IPS-20b (cell line): ENCODE measurements around the gene EXOC4.

Source experiments
- H3K27ac ChIP-seq: one replicate; pipeline ENCODE4 v1.5.1; 2013; ENCODE audit warnings: low read length
- H3K27me3 ChIP-seq: 2 replicates; pipeline ENCODE4 v1.6.1; 2013; ENCODE audit warnings: mild to moderate bottlenecking, low read length, inconsistent platforms; ENCODE audit not compliant: insufficient read depth
- H3K36me3 ChIP-seq: 2 replicates; pipeline ENCODE4 v1.6.1; 2013; ENCODE audit warnings: low read depth, mild to moderate bottlenecking, inconsistent platforms, low read length, moderate library complexity; ENCODE audit not compliant: insufficient read depth
- H3K4me1 ChIP-seq: 2 replicates; pipeline ENCODE4 v1.6.1; 2013; ENCODE audit warnings: mild to moderate bottlenecking, control low read depth, inconsistent platforms, low read length, moderate library complexity; ENCODE audit not compliant: insufficient read depth
- H3K4me3 ChIP-seq: 2 replicates; pipeline ENCODE4 v1.5.1; 2013; ENCODE audit warnings: mild to moderate bottlenecking, low read length, inconsistent platforms
- H3K9ac ChIP-seq: 2 replicates; pipeline ENCODE4 v1.6.1; 2013; ENCODE audit warnings: low read depth, mild to moderate bottlenecking, inconsistent platforms, low read length, moderate library complexity
- H3K9me3 ChIP-seq: 2 replicates; pipeline ENCODE4 v1.6.1; 2013; ENCODE audit warnings: mild to moderate bottlenecking, low read depth, low read length, inconsistent platforms; ENCODE audit not compliant: insufficient read depth

Gene EXOC4

GRCh38 chr7:133561396-133561795 lies 308.5 kb downstream of the EXOC4 start:
- H3K4me1 ChIP-seq, result peaks cover 10% of the 10 kb centered on the region
- H3K27me3 ChIP-seq, result no peaks in the 10 kb centered on the region
- no peaks in the 10 kb centered on the region for H3K9me3 ChIP-seq
- H3K36me3 ChIP-seq, result no peaks in the 10 kb centered on the region
- H3K27ac ChIP-seq, result no peak overlapping the region
- H3K4me3 ChIP-seq, result no peak overlapping the region
- H3K9ac ChIP-seq, result no peak overlapping the region

GRCh38 chr7:133562621-133563020 lies 309.7 kb downstream of the EXOC4 start:
- Histone ChIP-seq H3K27ac (no peak overlapping the region), H3K9me3 (no peaks in the 10 kb centered on the region), H3K4me1 (peaks cover 10% of the 10 kb centered on the region), H3K27me3 (no peaks in the 10 kb centered on the region), H3K9ac (no peak overlapping the region), H3K4me3 (no peak overlapping the region), H3K36me3 (no peaks in the 10 kb centered on the region)

GRCh38 chr7:133563251-133563650 lies 310.4 kb downstream of the EXOC4 start:
- Histone ChIP-seq H3K9me3 (no peaks in the 10 kb centered on the region), H3K4me3 (no peak overlapping the region), H3K4me1 (peaks cover 10% of the 10 kb centered on the region), H3K9ac (no peak overlapping the region), H3K36me3 (no peaks in the 10 kb centered on the region), H3K27me3 (no peaks in the 10 kb centered on the region), H3K27ac (no peak overlapping the region)

GRCh38 chr7:133564484-133564883 lies 311.6 kb downstream of the EXOC4 start:
- no peak overlapping the region for H3K27ac ChIP-seq
- no peaks in the 10 kb centered on the region for H3K36me3 ChIP-seq
- H3K4me3 ChIP-seq, result no peak overlapping the region
- no peak overlapping the region for H3K9ac ChIP-seq
- no peaks in the 10 kb centered on the region for H3K27me3 ChIP-seq
- H3K4me1 ChIP-seq, result peaks cover 10% of the 10 kb centered on the region
- H3K9me3 ChIP-seq, result no peaks in the 10 kb centered on the region

- Histone ChIP-seq H3K9ac (no peak overlapping the region), H3K36me3 (no peaks in the 10 kb centered on the region), H3K4me1 (no peaks in the 10 kb centered on the region; the same call in 1 of the 2 replicates), H3K4me3 (no peak overlapping the region), H3K27ac (no peak overlapping the region), H3K27me3 (no peaks in the 10 kb centered on the region), H3K9me3 (no peaks in the 10 kb centered on the region)
These were observed 315.7 kb downstream of the EXOC4 start for GRCh38 chr7:133568544-133568943.

GRCh38 chr7:133570321-133570720 lies 317.4 kb downstream of the EXOC4 start:
- Histone ChIP-seq H3K9me3 (no peaks in the 10 kb centered on the region), H3K27ac (no peak overlapping the region), H3K36me3 (no peaks in the 10 kb centered on the region), H3K4me1 (peaks cover 8% of the 10 kb centered on the region), H3K4me3 (no peak overlapping the region), H3K27me3 (no peaks in the 10 kb centered on the region), H3K9ac (no peak overlapping the region)

- Histone ChIP-seq H3K9me3 (no peaks in the 10 kb centered on the region), H3K9ac (no peak overlapping the region), H3K4me1 (peaks cover 8% of the 10 kb centered on the region), H3K36me3 (no peaks in the 10 kb centered on the region), H3K27ac (no peak overlapping the region), H3K27me3 (no peaks in the 10 kb centered on the region), H3K4me3 (no peak overlapping the region)
These were observed 318.2 kb downstream of the EXOC4 start for GRCh38 chr7:133571076-133571475.

- Histone ChIP-seq H3K9me3 (no peaks in the 10 kb centered on the region), H3K27me3 (no peaks in the 10 kb centered on the region), H3K36me3 (no peaks in the 10 kb centered on the region), H3K4me1 (peaks cover 8% of the 10 kb centered on the region), H3K27ac (no peak overlapping the region), H3K4me3 (no peak overlapping the region), H3K9ac (no peak overlapping the region)
These were observed 319.2 kb downstream of the EXOC4 start for GRCh38 chr7:133572087-133572486.

GRCh38 chr7:133572843-133573242 lies 320.0 kb downstream of the EXOC4 start:
- Histone ChIP-seq H3K9me3 (no peaks in the 10 kb centered on the region), H3K27me3 (no peaks in the 10 kb centered on the region), H3K4me1 (peaks cover 8% of the 10 kb centered on the region), H3K27ac (no peak overlapping the region), H3K9ac (no peak overlapping the region), H3K36me3 (no peaks in the 10 kb centered on the region), H3K4me3 (no peak overlapping the region)

GRCh38 chr7:133573554-133574265 lies 320.8 kb downstream of the EXOC4 start:
- H3K4me1 ChIP-seq, result peaks cover 8% of the 10 kb centered on the region
- no peak overlapping the region for H3K27ac ChIP-seq
- H3K9me3 ChIP-seq, result no peaks in the 10 kb centered on the region
- no peak overlapping the region for H3K9ac ChIP-seq
- H3K36me3 ChIP-seq, result no peaks in the 10 kb centered on the region
- no peaks in the 10 kb centered on the region for H3K27me3 ChIP-seq
- H3K4me3 ChIP-seq, result no peak overlapping the region

GRCh38 chr7:133575726-133576440 lies 323.0 kb downstream of the EXOC4 start:
- H3K9ac ChIP-seq, result no peak overlapping the region
- H3K9me3 ChIP-seq, result no peaks in the 10 kb centered on the region
- no peak overlapping the region for H3K27ac ChIP-seq
- no peak overlapping the region for H3K4me3 ChIP-seq
- peaks cover 8% of the 10 kb centered on the region for H3K4me1 ChIP-seq
- H3K36me3 ChIP-seq, result no peaks in the 10 kb centered on the region
- no peaks in the 10 kb centered on the region for H3K27me3 ChIP-seq

GRCh38 chr7:133576612-133577168 lies 323.8 kb downstream of the EXOC4 start:
- Histone ChIP-seq H3K4me3 (no peak overlapping the region), H3K27me3 (no peaks in the 10 kb centered on the region), H3K9me3 (no peaks in the 10 kb centered on the region), H3K36me3 (no peaks in the 10 kb centered on the region), H3K9ac (no peak overlapping the region), H3K4me1 (peaks cover 8% of the 10 kb centered on the region), H3K27ac (no peak overlapping the region)
